PC-3 (cell line): Measurements from ENCODE around the gene ADCY2. TPM values are rescaled to one million over a fixed set of nuclear protein-coding genes. Genes with fewer than 3 reads are reported as not detected.

ENCODE experiments used
- ATAC-seq: fragments of 200-7000 bp; cut with Tn5 transposase; 2 replicates; pipeline ENCODE4 v1.9.1; 2020; ENCODE audit warnings: mild to moderate bottlenecking, moderate library complexity
- BruUV-seq: library from RNA; stranded (reverse); fragments of 400-500 nt; replicated peaks from 2 replicates; lab custom pipeline; 2021; lab: Mats Ljungman, UMichigan
- CTCF ChIA-PET: fragments of 300-600 bp; sonication (Branson Sonifier 250); formaldehyde crosslinking; loops from one replicate; lab custom pipeline; 2022; ENCODE audit warnings: antibody characterized with exemption; lab: Charles Lee
- POLR2A ChIA-PET: fragments of 300-600 bp; sonication (Branson Sonifier 250); formaldehyde crosslinking; loops from one replicate; lab custom pipeline; 2022; ENCODE audit warnings: antibody characterized with exemption; ENCODE audit not compliant: unreplicated experiment; lab: Charles Lee
- DNase-seq: peaks from one replicate; pipeline ENCODE4 v3.0.0-alpha.2; 2015
- H2AFZ ChIP-seq: fragments of 300-600 bp; sonication (generic); 2 replicates; pipeline ENCODE4 v1.6.0; 2016; ENCODE audit warnings: antibody characterized with exemption, low read length
- H3F3A ChIP-seq: fragments of 300-600 bp; sonication (generic); one replicate; pipeline ENCODE4 v1.6.0; 2017; ENCODE audit warnings: antibody characterized with exemption, low read length, control low read depth, mild to moderate bottlenecking; ENCODE audit not compliant: unreplicated experiment
- H3K27ac ChIP-seq: fragments of 300-600 bp; sonication (generic); 2 replicates; pipeline ENCODE4 v1.5.1; 2016; ENCODE audit warnings: mild to moderate bottlenecking, low read length
- H3K27me3 ChIP-seq: fragments of 300-600 bp; sonication (generic); 2 replicates; pipeline ENCODE4 v1.6.1; 2016; ENCODE audit warnings: low read length, mixed read lengths
- H3K36me3 ChIP-seq: fragments of 300-600 bp; sonication (generic); 2 replicates; pipeline ENCODE4 v1.6.1; 2016; ENCODE audit warnings: low read depth, mixed run types, low read length, mixed read lengths
- H3K4me1 ChIP-seq: fragments of 300-600 bp; sonication (generic); 2 replicates; pipeline ENCODE4 v1.5.1; 2016; ENCODE audit warnings: low read length; ENCODE audit not compliant: insufficient read depth
- H3K4me2 ChIP-seq: fragments of 300-600 bp; sonication (generic); 2 replicates; pipeline ENCODE4 v1.6.0; 2016; ENCODE audit warnings: low read length
- H3K4me3 ChIP-seq: fragments of 300-600 bp; sonication (generic); 2 replicates; pipeline ENCODE4 v1.5.1; 2016; ENCODE audit warnings: mild to moderate bottlenecking, low read length, mixed read lengths
- H3K79me2 ChIP-seq: fragments of 300-600 bp; sonication (generic); 2 replicates; pipeline ENCODE4 v1.6.1; 2017; ENCODE audit warnings: low read length, mixed read lengths
- H3K9ac ChIP-seq: fragments of 300-600 bp; sonication (generic); 2 replicates; pipeline ENCODE4 v1.6.0; 2016; ENCODE audit warnings: mild to moderate bottlenecking, low read length
- H3K9me2 ChIP-seq: fragments of 300-600 bp; sonication (generic); replicated peaks from 2 replicates; pipeline ENCODE4 v1.6.1; 2016; ENCODE audit warnings: mixed run types, low read length, mixed read lengths
- H3K9me3 ChIP-seq: fragments of 300-600 bp; sonication (generic); 2 replicates; pipeline ENCODE4 v1.6.1; 2016; ENCODE audit warnings: low read length, mixed read lengths
- H4K20me1 ChIP-seq: fragments of 300-600 bp; sonication (generic); 2 replicates; pipeline ENCODE4 v1.6.1; 2016; ENCODE audit warnings: low read length, mixed read lengths
- EZH2 ChIP-seq: fragments of 300-600 bp; sonication (generic); IDR thresholded peaks from one replicate; pipeline ENCODE4 v1.6.1; 2017; ENCODE audit warnings: antibody characterized with exemption, mild to moderate bottlenecking, low read length; ENCODE audit not compliant: unreplicated experiment
- EZH2phosphoT487 ChIP-seq: fragments of 300-600 bp; sonication (generic); IDR thresholded peaks from 2 replicates; pipeline ENCODE4 v1.6.1; 2018; ENCODE audit warnings: mild to moderate bottlenecking, antibody characterized with exemption, low read length, borderline replicate concordance
- intact Hi-C: fragments of 100-400 bp; cut with micrococcal nuclease; formaldehyde crosslinking; loops from 2 replicates; pipeline ENCODE4 v1.9.0; 2023
- total RNA-seq: library from RNA; depleted of rRNA; stranded (reverse); fragments of >200 nt; gene quantifications from 2 replicates; pipeline ENCODE4 v1.2.3, GENCODE V29; 2014
- TF ChIP-seq, protein P1 (sequence below): fragments of 300-600 bp; sonication (generic); conservative IDR thresholded peaks from 2 replicates; pipeline ENCODE4 v1.5.1; 2017; ENCODE audit warnings: antibody characterized with exemption, low read depth, mild to moderate bottlenecking, low read length

ADCY2 gene
- total RNA-seq, 1 experiment from 2014 or later, result not detected

DNA sequence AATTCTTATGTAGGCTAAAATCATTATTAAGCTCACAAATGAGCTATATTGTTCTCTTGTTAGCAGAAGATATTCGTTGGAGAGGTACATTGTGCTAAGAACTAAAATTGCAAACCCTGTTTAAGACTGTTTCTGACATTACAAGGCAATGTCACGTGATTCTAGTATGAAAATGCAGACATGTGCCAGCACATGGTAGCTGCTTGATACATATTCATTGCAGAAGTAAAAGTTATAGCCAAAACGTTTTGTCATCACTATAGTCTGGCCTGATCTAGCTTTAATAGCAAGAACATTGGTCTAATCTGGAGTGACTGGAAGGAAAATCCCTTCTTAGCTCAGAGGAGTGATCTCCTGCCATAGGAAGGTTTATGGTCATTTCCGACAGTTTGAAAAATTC lies 310.3 kb downstream of the ADCY2 start:
- H3K9ac ChIP-seq, result no peak overlapping the region
- no peak overlapping the region for H3K4me3 ChIP-seq
- no peaks in the 10 kb centered on the region for H3K36me3 ChIP-seq
- ChIA-PET POLR2A (no interaction called here), CTCF (no interaction called here)
- no peak overlapping the region for H3K27ac ChIP-seq
- no peaks in the 10 kb centered on the region for H4K20me1 ChIP-seq
- no peaks in the 10 kb centered on the region for H3K9me3 ChIP-seq
- no peak for DNase-seq
- TF ChIP-seq EZH2phosphoT487 (no peak), EZH2 (no peak)
- TF ChIP-seq, protein P1, sequence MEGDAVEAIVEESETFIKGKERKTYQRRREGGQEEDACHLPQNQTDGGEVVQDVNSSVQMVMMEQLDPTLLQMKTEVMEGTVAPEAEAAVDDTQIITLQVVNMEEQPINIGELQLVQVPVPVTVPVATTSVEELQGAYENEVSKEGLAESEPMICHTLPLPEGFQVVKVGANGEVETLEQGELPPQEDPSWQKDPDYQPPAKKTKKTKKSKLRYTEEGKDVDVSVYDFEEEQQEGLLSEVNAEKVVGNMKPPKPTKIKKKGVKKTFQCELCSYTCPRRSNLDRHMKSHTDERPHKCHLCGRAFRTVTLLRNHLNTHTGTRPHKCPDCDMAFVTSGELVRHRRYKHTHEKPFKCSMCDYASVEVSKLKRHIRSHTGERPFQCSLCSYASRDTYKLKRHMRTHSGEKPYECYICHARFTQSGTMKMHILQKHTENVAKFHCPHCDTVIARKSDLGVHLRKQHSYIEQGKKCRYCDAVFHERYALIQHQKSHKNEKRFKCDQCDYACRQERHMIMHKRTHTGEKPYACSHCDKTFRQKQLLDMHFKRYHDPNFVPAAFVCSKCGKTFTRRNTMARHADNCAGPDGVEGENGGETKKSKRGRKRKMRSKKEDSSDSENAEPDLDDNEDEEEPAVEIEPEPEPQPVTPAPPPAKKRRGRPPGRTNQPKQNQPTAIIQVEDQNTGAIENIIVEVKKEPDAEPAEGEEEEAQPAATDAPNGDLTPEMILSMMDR, result no peak
- ATAC-seq, result no peak
- H3K4me2 ChIP-seq, result no peak overlapping the region
- H3K79me2 ChIP-seq, result no peaks in the 10 kb centered on the region
- BruUV-seq, result no TSS peak
- intact Hi-C loops, result no loop called here
- peaks cover 21% of the 10 kb centered on the region; the same call in 1 of the 2 replicates for H3K27me3 ChIP-seq
- no peaks in the 10 kb centered on the region for H3K4me1 ChIP-seq
- H3K9me2 ChIP-seq, result no peaks in the 10 kb centered on the region
- H2AFZ ChIP-seq, result no peak overlapping the region
- H3F3A ChIP-seq, result no peaks in the 10 kb centered on the region

DNA sequence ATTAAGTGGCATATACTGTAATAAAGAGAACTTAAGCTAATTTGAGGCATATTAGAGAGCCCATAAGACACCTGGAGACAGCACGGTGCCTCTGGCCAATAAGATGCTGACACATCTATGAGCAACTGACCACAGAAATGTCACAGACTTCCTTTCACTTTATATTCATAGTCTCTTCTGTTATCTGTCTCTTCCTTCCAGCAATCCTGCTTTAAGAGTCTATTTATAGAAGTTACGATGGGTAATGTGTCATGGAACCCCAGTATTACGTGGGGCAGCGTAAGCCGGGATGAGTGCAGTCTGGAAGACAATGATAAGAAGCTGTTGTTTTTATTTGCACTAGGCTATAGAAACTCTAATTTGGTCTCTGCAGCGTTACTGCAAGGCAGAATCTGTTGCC lies 318.2 kb downstream of the ADCY2 start:
- no TSS peak for BruUV-seq
- DNase-seq (peak; percentile 48), ATAC-seq (no peak)
- TF ChIP-seq EZH2phosphoT487, result no peak
- TF ChIP-seq, protein P1, result no peak
- no peak for TF ChIP-seq EZH2
- Histone ChIP-seq H3K4me3 (no peak overlapping the region), H3K4me1 (0 out of 2 replicates have a peak, but pooled peaks cover 5% of the 10 kb centered on the region), H3K4me2 (no peak overlapping the region), H4K20me1 (no peaks in the 10 kb centered on the region), H3K9me3 (no peaks in the 10 kb centered on the region), H3K9me2 (no peaks in the 10 kb centered on the region), H2AFZ (no peak overlapping the region), H3K36me3 (no peaks in the 10 kb centered on the region), H3K27me3 (peaks cover 21% of the 10 kb centered on the region), H3K9ac (no peak overlapping the region), H3F3A (no peaks in the 10 kb centered on the region), H3K79me2 (no peaks in the 10 kb centered on the region), H3K27ac (no peak overlapping the region)
- CTCF ChIA-PET, result no interaction called here
- intact Hi-C loops, result no loop called here
- POLR2A ChIA-PET, result no interaction called here

DNA sequence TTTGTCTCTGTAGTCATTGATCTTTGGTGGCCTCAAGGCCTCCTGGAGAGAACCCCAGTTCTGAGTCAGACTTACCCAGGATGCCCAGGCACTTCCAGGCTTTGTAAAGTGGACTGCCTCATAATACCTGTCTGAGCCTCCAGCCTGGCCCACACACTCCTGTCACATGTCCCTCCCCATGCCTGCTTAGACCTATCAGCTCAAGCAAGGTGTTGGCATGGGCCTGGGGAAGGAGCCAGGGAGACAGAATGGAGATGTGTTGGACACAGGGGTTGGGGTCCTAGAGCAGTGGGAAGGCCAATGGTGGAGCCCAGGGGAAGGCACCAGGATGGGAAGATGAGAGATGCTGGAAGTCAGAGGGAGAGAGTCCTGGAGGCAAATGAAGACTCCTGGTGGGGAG lies 318.8 kb downstream of the ADCY2 start:
- Histone ChIP-seq H3K9ac (no peak overlapping the region), H3F3A (no peaks in the 10 kb centered on the region), H3K27ac (no peak overlapping the region), H3K4me3 (no peak overlapping the region), H2AFZ (no peak overlapping the region), H3K36me3 (no peaks in the 10 kb centered on the region), H4K20me1 (no peaks in the 10 kb centered on the region), H3K4me2 (no peak overlapping the region), H3K27me3 (peaks cover 21% of the 10 kb centered on the region), H3K9me2 (no peaks in the 10 kb centered on the region), H3K4me1 (0 out of 2 replicates have a peak, but pooled peaks cover 5% of the 10 kb centered on the region), H3K79me2 (no peaks in the 10 kb centered on the region), H3K9me3 (no peaks in the 10 kb centered on the region)
- no TSS peak for BruUV-seq
- TF ChIP-seq, protein P1, result no peak
- ChIA-PET POLR2A (no interaction called here), CTCF (no interaction called here)
- DNase-seq (no peak), ATAC-seq (no peak)
- intact Hi-C loops, result no loop called here
